ENCODE measurements around the gene KIZ. TPM values are rescaled to one million over a fixed set of nuclear protein-coding genes. Genes with fewer than 3 reads are reported as not detected.

The KIZ gene
- total RNA-seq, 1 donor from 2014 or later: 15.0 TPM

GRCh38 chr20:21110811-21111210, 15.1 kb upstream of the KIZ start:
- peaks cover 12% of the 10 kb centered on the region for H3K27me3 Mint-ChIP-seq (ENCODE audit: unreplicated experiment)
- no peak for DNase-seq (ENCODE audit: low spot score)
- no peaks in the 10 kb centered on the region for H3K9me3 Mint-ChIP-seq (ENCODE audit: unreplicated experiment)
- H3K36me3 Mint-ChIP-seq (ENCODE audit: low read depth, unreplicated experiment): no peaks in the 10 kb centered on the region
- H3K4me1 Mint-ChIP-seq (ENCODE audit: unreplicated experiment): peaks cover 9% of the 10 kb centered on the region
- H3K4me3 Mint-ChIP-seq (ENCODE audit: unreplicated experiment): no peak overlapping the region
- H3K27ac Mint-ChIP-seq (ENCODE audit: unreplicated experiment): no peak overlapping the region
- TF ChIP-seq CTCF (IDR thresholded peaks at IDR 0.05; ENCODE audit: unreplicated experiment): no peak

GRCh38 chr20:21111416-21111815, 14.5 kb upstream of the KIZ start:
- H3K27me3 Mint-ChIP-seq (ENCODE audit: unreplicated experiment): peaks cover 8% of the 10 kb centered on the region

GRCh38 chr20:21113697-21114096, 12.2 kb upstream of the KIZ start:
- no peaks in the 10 kb centered on the region for H3K27me3 Mint-ChIP-seq (ENCODE audit: unreplicated experiment)
- TF ChIP-seq CTCF (IDR thresholded peaks at IDR 0.05; ENCODE audit: unreplicated experiment): no peak
- no peaks in the 10 kb centered on the region for H3K36me3 Mint-ChIP-seq (ENCODE audit: low read depth, unreplicated experiment)
- H3K4me3 Mint-ChIP-seq (ENCODE audit: unreplicated experiment): no peak overlapping the region
- peaks cover 9% of the 10 kb centered on the region for H3K4me1 Mint-ChIP-seq (ENCODE audit: unreplicated experiment)
- no peak overlapping the region for H3K27ac Mint-ChIP-seq (ENCODE audit: unreplicated experiment)
- DNase-seq (ENCODE audit: low spot score): no peak
- no peaks in the 10 kb centered on the region for H3K9me3 Mint-ChIP-seq (ENCODE audit: unreplicated experiment)

More at GRCh38 chr20:21111416-21111815, 14.5 kb upstream of the KIZ start:
- Mint-ChIP-seq H3K4me1 (ENCODE audit: unreplicated experiment) (peaks cover 9% of the 10 kb centered on the region), H3K4me3 (ENCODE audit: unreplicated experiment) (no peak overlapping the region), H3K27ac (ENCODE audit: unreplicated experiment) (no peak overlapping the region), H3K36me3 (ENCODE audit: low read depth, unreplicated experiment) (no peaks in the 10 kb centered on the region), H3K9me3 (ENCODE audit: unreplicated experiment) (no peaks in the 10 kb centered on the region)
- TF ChIP-seq CTCF (IDR thresholded peaks at IDR 0.05; ENCODE audit: unreplicated experiment): no peak
- DNase-seq (ENCODE audit: low spot score): no peak

GRCh38 chr20:21114584-21114983, 11.3 kb upstream of the KIZ start:
- Mint-ChIP-seq H3K27me3 (ENCODE audit: unreplicated experiment) (no peaks in the 10 kb centered on the region), H3K4me3 (ENCODE audit: unreplicated experiment) (no peak overlapping the region), H3K27ac (ENCODE audit: unreplicated experiment) (no peak overlapping the region), H3K4me1 (ENCODE audit: unreplicated experiment) (peaks cover 9% of the 10 kb centered on the region), H3K9me3 (ENCODE audit: unreplicated experiment) (no peaks in the 10 kb centered on the region), H3K36me3 (ENCODE audit: low read depth, unreplicated experiment) (no peaks in the 10 kb centered on the region)
- no peak for DNase-seq (ENCODE audit: low spot score)
- no peak for TF ChIP-seq CTCF (IDR thresholded peaks at IDR 0.05; ENCODE audit: unreplicated experiment)

GRCh38 chr20:21117521-21117920, 8.4 kb upstream of the KIZ start:
- Mint-ChIP-seq H3K27ac (ENCODE audit: unreplicated experiment) (no peak overlapping the region), H3K36me3 (ENCODE audit: low read depth, unreplicated experiment) (no peaks in the 10 kb centered on the region), H3K4me1 (ENCODE audit: unreplicated experiment) (peaks cover 9% of the 10 kb centered on the region), H3K4me3 (ENCODE audit: unreplicated experiment) (no peak overlapping the region), H3K27me3 (ENCODE audit: unreplicated experiment) (no peaks in the 10 kb centered on the region), H3K9me3 (ENCODE audit: unreplicated experiment) (no peaks in the 10 kb centered on the region)
- TF ChIP-seq CTCF (IDR thresholded peaks at IDR 0.05; ENCODE audit: unreplicated experiment): no peak
- DNase-seq (ENCODE audit: low spot score): no peak
